TTC549 (cell line): ENCODE measurements around the gene GPR55.

Experiments
- FAIRE-seq: peaks from 2 replicates; lab custom pipeline; 2012; peaks lifted over from hg19 to GRCh38; lab: Jason Lieb, UNC

GPR55 gene

GRCh38 chr2:230878599-230879188 is 46.3 kb downstream of the GPR55 start:
- FAIRE-seq, result no peak

DNA sequence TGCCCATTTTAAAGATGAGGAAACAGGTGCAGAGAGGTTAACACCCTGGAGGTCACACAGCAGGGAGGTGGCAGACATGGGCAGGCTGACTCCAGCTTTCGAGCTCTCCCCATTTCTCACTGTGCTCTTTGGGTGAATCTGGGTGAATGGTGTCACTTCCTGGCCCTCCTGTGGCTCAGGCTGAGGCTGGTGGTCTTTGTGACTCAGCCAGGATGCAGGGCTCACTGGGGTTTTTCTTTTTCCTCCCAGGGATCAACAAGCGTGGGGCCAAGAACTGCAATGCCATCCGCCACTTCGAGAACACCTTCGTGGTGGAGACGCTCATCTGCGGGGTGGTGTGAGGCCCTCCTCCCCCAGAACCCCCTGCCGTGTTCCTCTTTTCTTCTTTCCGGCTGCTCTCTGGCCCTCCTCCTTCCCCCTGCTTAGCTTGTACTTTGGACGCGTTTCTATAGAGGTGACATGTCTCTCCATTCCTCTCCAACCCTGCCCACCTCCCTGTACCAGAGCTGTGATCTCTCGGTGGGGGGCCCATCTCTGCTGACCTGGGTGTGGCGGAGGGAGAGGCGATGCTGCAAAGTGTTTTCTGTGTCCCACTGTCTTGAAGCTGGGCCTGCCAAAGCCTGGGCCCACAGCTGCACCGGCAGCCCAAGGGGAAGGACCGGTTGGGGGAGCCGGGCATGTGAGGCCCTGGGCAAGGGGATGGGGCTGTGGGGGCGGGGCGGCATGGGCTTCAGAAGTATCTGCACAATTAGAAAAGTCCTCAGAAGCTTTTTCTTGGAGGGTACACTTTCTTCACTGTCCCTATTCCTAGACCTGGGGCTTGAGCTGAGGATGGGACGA is 47.1 kb downstream of the GPR55 start:
- no peak for FAIRE-seq

DNA sequence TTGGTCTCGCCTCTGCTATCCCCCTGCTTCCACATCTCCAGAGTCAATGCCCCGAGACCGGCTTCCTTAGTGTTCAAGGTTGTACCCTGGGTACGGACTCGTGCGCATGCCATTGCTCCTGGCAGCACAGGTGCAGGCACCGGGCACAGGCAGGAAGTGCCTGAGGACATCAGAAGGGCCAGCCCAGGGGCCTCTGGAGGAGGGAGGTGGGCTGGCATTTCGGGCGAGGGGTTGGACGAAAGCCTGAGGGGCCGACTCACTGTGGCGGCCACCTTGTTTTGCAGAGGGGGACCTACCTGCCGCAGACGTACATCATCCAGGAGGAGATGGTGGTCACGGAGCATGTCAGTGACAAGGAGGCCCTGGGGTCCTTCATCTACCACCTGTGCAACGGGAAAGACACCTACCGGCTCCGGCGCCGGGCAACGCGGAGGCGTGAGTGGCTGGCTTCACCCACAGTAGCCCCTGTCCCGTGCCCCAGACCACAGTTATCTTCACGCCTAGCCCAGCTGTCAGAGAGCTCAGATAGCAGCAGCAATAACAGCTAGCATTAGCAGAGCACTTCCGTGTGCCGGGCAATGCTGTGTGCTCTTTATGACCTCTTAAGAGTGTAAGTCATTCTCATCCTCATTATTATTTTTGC is 47.8 kb downstream of the GPR55 start:
- FAIRE-seq, result no peak

DNA sequence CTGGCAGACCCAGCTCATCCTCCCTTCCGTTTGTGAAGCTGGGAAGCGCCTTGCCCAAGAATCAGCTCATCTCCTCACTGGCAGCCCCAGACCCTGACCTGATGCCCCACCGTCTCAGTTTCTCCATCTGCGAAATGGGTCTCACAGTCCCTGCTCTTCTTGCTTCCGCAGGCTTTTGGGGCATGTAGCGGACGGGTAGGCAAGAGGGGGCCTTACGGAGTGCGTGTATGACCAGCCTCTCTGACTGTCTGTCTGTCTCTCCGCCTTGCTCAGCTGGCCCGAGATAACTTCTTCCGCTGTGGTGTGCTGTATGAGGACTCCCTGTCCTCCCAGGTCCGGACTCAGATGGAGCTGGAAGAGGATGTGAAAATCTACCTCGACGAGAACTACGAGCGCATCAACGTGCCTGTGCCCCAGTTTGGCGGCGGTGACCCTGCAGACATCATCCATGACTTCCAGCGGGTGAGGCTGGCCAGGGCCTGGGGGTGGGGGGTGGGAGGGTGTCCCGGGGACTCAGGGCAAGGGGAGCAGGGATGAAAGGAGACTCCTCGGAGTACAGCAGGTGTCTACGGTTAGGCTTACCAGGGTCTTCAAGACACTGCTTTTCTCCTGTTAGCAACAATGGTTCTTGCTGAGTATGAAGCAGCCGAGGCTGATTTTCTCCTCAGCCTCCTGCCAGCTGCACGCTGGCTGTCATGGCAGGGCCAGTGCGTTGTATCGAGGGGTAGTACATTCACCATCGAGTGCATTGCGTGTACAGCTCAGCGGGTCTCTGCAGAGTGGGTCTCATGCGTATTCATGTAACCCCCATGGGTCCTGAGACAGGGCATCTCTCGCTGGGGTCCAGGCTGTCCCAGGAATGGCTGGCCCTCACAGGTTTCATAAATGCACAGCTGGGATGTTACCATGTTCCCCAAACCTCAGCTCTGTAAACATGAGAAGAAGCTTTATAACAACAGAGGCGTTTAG is 49.4 kb downstream of the GPR55 start:
- FAIRE-seq, result no peak

DNA sequence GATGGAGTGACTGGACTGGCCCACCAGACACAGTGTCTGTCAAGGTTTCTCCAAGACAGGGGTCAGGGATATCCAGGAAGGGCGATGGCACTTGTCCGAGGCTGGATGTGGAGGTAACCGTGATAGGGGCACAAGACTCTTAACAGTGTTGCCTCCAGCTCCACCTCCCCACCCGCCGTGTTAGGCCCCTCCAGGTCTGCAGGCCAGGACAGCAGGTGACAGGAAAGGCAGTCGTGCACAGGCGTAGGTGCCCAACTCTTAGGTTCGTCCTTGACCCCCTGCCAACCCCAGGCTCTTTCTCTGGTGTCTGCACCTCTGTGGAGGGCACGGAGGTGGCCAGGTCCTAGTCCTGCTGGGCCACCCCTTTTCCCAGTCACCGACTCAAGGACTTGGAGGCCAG is 50.2 kb downstream of the GPR55 start:
- FAIRE-seq, result no peak

GRCh38 chr2:230874456-230874855 is 50.6 kb downstream of the GPR55 start:
- no peak for FAIRE-seq

GRCh38 chr2:230873661-230874401 is 51.2 kb downstream of the GPR55 start:
- FAIRE-seq, result no peak

GRCh38 chr2:230872968-230873660 is 51.9 kb downstream of the GPR55 start:
- no peak for FAIRE-seq

DNA sequence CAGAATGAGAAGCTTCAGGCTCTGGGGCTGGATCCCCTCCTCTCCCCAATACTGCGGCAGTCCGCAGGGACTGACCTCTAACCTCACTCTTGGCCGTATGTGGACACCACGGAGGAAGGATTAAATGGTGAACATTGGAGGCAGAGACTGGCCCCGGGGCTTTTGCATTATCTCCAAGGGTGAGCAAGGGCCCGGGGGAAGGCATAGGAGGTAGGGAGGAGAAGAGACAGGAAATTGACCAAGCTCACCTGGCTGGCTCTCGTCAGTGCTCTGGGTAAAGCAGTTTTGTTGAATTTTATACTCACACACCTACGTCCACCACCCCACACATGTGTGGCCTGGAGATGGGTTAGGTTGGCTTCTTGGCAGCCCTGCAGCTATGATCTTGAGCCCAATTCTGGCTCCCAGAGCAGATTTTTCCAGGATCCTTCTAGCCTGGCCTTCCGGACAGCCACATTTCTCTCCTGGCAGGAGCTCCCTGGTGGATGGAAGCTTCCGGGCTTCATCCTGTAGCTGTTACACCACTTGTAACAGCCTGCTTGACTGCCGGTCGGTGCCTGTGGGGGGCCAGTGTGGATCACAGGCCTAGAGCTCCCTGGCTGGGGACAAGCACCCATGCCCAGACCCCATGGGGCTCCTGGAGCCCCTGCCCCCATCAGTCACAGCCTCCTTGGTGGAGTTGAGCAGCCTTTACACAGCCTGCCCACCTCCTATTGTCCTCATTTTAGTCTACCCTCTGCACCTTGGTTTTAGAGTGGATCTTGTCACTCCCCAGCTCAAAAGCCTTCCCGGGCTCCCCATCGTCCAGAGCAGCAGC is 52.7 kb downstream of the GPR55 start:
- FAIRE-seq, result no peak

DNA sequence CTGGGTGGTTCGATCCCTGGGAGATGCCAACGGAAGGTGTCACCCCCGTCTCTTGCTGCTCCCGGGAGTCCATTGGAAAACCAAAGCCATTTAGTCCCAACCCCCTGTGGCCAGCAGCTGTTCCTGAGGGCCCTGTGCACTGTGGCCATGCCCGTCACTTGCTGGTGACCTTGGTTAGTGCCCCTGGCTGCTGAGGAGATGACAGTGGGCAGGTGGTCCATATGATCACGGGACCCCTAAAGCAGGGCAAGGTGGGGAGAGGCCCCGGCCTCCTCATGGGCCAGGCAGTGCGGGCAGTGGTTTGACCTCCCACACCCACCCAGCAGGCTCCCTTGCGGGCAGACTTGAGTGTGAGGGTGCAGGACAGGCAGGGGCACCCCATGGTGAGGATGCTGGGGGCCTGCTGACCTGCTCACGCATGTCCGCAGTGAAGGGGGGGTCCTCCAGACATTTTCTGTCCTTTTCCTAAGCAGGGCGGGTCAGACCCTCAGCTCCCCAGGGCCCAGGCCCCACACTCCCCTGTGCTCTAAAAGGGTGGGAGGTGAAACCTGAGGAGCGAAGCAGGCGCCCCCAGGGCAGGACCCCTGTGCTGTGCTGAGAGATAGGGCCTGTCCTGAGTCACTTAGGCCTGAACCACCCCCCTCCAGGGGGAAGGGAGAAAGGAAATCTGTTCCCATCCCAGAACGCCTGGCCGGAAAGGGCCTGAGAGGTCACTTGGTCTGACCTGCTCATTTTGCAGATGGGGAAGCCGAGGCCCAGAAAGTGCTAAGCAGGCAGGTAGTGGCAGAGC is 53.5 kb downstream of the GPR55 start:
- no peak for FAIRE-seq

DNA sequence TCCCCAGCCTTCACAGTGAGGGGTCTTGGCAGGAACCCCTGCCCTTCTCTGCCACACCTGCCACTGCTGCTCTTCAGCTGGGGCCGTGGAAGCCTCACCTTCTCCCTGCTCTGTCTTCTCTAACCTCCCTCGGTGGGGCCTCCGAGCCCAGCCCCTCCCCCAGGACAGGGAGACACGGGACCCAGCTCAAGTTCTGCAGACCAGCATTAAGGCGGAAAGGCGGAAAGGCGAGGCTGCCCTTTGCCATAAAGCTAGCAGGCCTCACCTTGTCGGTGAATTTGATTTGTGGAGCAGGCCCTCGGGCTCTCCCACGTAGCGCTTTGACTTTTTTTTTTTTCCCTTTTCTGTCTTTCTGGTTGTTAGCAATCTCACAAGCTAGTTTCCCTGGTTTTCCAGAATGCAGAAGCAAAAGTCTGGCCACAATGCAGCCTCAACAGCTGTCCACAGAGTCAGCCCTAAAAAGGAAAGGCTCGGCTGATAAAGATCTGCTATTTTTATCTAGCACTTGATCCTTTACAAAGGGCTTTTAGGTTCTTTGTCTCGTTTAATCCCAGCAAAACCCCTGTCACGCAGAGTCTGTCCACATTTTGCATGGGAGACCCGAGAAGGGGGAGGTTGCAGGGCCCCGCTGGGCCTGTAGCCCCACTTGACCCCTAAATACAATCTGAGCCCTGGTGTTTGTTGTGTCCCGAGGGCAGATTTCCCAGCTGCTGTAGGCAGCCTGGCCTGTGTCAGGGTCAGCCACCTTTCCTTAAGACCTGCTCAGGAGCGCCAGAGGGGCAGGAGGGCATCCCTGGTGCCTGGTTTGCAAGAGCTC is 54.3 kb downstream of the GPR55 start:
- no peak for FAIRE-seq

DNA sequence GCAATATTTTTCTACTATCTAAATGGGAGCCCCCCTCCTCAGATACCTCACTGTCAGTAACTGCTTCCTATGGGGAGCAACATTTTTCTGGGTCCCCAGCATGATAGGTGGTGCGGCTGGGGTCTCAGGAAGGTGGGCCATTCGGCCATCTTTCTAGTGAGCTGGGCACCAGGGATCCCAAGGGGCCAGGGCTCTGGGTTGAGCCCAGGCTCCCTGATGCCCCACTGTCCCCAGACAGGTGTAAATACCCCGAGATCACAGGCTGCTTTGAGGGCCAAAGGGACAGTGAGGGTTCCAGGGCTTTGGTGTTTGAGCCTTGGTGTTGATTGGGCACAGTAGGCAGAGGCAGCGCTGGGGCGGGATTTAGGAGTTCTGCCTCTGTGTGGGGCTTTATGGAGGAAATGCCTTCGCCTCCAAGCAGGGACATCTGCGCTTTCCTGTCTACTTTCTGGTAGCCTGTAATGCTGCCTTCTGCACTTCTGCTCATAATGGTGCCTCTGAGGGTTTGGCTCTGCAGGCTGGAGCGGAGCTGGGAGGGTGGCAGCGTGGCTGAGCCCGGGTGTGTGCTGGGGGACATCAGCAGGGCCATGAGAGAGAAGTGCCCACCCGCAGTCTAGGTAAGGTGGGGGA is 55.0 kb downstream of the GPR55 start:
- no peak for FAIRE-seq

DNA sequence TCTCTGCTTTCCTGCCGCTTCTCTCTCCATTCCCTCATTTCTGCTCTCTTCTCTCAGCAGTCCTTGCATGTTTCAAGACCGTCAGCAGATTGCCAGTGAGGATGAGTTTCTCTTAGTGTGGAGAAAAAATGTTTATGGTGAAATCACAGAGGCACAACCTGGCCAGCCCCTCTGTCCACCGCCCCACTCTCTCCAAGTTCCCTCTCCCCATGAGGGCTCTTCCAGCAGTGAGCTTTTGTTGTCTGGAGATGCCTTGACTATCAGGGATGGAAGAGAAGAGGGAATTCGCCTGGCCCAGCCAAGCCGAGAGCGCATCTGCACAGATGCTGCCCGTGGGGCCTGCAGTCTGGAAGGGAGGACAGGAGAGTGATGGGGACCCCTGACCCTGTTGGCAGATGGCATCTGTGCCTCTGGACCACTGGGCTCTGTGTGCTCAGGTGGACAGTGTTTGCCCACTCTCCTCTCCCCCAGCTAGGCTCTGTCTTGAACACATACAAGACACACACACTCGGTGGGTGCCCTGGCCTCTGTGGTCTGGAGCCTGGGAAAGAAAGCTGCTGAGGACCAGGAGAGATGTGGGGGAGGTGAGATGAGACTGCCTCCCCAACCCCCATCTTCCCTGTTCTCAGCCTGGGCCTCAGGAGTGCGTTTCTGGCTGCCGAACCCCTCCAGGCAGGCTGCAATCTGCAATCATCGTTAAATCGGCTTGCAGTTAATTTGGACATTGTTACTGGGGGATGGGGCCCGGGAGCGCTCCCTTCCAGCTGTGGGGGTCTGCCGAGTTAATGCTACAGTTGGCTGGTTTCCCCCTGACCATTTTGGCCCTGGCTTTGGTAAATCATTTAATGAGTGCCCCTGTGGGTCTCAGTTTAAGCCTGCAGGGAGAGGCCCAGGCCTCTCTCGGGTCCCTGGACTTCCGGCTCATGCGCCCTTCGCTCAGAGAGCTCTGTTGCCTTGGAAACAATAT is 55.8 kb downstream of the GPR55 start:
- FAIRE-seq, result no peak

GRCh38 chr2:230868161-230868946 is 56.7 kb downstream of the GPR55 start:
- FAIRE-seq, result no peak

- no peak for FAIRE-seq
These were observed 58.1 kb downstream of the GPR55 start for GRCh38 chr2:230866756-230867523.
